SU-DHL-6 (cell line): ENCODE data around the gene TOE1.

Experiments used
- EZH2phosphoT487 ChIP-seq: fragments of 200-600 bp; sonication (generic), shearing (Covaris generic); conservative IDR thresholded peaks from 2 replicates; pipeline ENCODE4 v1.6.1; 2018; ENCODE audit warnings: mild to moderate bottlenecking, antibody characterized with exemption, low read length, moderate library complexity, mixed read lengths
- TF ChIP-seq, protein P1 (sequence below): fragments of 200-600 bp; sonication (generic); IDR thresholded peaks from one replicate; pipeline ENCODE4 v1.5.1; 2017; ENCODE audit warnings: antibody characterized with exemption, mild to moderate bottlenecking, low read length, moderate library complexity; ENCODE audit not compliant: insufficient read depth, poor library complexity, severe bottlenecking

DNA sequence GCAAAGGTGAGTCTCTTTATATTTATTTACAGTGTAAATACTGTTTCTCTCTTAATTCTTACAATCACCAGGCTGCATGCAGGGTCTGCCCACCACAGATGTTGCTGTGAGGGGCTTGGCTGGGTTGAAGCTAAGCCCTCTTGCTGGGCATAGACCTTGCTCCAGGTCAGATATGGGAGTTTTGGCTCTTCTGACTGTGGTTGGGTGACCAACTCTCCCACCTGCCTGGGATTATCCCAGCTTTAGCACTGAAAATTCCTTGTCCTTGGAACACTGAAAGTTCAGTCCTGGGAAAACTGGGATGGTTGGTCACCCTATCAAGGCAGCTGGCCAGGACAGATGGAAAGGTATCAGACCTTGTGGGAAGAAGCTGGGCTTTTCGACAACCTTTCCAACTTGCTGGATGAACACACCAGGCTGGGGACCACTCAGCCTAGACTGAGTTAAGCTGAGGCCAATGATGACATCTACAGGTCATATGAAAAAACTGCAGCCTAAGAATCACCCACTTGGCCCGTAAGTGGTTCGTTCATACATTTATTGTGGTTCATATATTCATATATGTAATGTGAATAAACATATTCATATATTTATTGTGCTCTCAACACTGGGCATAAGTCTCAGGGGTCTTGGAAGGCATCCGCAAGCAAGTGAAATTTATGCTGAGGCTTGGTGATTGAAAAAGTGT lies 39.8 kb upstream of the TOE1 start:
- TF ChIP-seq, protein P1, sequence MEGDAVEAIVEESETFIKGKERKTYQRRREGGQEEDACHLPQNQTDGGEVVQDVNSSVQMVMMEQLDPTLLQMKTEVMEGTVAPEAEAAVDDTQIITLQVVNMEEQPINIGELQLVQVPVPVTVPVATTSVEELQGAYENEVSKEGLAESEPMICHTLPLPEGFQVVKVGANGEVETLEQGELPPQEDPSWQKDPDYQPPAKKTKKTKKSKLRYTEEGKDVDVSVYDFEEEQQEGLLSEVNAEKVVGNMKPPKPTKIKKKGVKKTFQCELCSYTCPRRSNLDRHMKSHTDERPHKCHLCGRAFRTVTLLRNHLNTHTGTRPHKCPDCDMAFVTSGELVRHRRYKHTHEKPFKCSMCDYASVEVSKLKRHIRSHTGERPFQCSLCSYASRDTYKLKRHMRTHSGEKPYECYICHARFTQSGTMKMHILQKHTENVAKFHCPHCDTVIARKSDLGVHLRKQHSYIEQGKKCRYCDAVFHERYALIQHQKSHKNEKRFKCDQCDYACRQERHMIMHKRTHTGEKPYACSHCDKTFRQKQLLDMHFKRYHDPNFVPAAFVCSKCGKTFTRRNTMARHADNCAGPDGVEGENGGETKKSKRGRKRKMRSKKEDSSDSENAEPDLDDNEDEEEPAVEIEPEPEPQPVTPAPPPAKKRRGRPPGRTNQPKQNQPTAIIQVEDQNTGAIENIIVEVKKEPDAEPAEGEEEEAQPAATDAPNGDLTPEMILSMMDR = peak; percentile 48
- TF ChIP-seq EZH2phosphoT487 = no peak
